Sigmoid colon (tissue), 4 donors: ENCODE results near the gene NFKB2.

ENCODE experiments used
- EP300 ChIP-seq, 4 donors: sonication (generic); formaldehyde crosslinking; IDR thresholded peaks; one replicate each; pipeline ENCODE4 v1.6.1; 2017; ENCODE audit warnings: antibody characterized with exemption in 4 of 4
- POLR2A ChIP-seq, 2 donors: fragments of 450-650 bp; IDR thresholded peaks; one replicate each; pipeline ENCODE4 v1.6.1; 2016; ENCODE audit warnings: antibody characterized with exemption in 2 of 2, mild to moderate bottlenecking in 2 of 2, moderate library complexity in 2 of 2
- POLR2AphosphoS5 ChIP-seq, 4 donors: sonication (generic); formaldehyde crosslinking; IDR thresholded peaks; one replicate each; pipeline ENCODE4 v1.6.1; 2017; ENCODE audit warnings: antibody characterized with exemption in 4 of 4
- TF ChIP-seq, protein P1 (sequence below), 4 experiments: fragments of 450-650 bp in 3 of 4; fragments of 200-600 bp in 1 of 4; IDR thresholded peaks; one replicate each; pipeline ENCODE4 v1.5.1; 2016 to 2019; ENCODE audit warnings: antibody characterized with exemption in 4 of 4, mild to moderate bottlenecking in 3 of 4, moderate library complexity in 2 of 4

DNA sequence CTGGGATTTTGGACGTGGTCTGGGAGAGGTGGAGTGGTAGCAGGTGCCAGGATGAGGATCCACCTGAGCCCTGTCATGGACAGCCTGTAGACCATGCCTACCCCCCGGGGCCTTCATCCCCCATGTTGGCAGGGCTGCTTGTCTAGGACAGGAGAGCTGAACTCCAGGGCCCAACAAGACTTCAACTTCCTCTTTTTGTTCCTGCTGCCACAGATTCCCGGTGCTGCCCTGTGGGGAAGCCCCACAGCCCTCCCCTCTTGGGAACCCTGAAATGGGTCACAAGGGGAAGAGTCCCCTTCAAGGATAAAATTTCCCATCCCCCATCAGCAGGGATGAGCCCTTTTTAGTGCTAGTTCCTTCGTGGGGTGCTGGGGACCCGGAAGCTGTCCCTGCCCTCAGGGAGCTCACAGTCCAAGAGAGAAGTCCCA is 38.1 kb downstream of the NFKB2 start:
- TF ChIP-seq POLR2A (IDR thresholded peaks at IDR 0.05) (no peak), POLR2AphosphoS5 (IDR thresholded peaks at IDR 0.05) (no peak), EP300 (IDR thresholded peaks at IDR 0.05) (no peak)
- TF ChIP-seq, protein P1, sequence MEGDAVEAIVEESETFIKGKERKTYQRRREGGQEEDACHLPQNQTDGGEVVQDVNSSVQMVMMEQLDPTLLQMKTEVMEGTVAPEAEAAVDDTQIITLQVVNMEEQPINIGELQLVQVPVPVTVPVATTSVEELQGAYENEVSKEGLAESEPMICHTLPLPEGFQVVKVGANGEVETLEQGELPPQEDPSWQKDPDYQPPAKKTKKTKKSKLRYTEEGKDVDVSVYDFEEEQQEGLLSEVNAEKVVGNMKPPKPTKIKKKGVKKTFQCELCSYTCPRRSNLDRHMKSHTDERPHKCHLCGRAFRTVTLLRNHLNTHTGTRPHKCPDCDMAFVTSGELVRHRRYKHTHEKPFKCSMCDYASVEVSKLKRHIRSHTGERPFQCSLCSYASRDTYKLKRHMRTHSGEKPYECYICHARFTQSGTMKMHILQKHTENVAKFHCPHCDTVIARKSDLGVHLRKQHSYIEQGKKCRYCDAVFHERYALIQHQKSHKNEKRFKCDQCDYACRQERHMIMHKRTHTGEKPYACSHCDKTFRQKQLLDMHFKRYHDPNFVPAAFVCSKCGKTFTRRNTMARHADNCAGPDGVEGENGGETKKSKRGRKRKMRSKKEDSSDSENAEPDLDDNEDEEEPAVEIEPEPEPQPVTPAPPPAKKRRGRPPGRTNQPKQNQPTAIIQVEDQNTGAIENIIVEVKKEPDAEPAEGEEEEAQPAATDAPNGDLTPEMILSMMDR (IDR thresholded peaks at IDR 0.05) = no peak
